Spinal cord (tissue), 10 donors: ENCODE measurements around the gene ECHDC3. TPM values are rescaled to one million over a fixed set of nuclear protein-coding genes. Genes with fewer than 3 reads are reported as not detected.
A peak's percentile ranks its signal among the peaks of the same experiment; 100 is the strongest.

ENCODE experiments used
- DNase-seq, 6 donors: peaks; one replicate each; pipeline versions ENCODE4 v3.0.0 to v3.0.0-alpha.2; 2013 to 2015; ENCODE audit warnings: low spot score in 6 of 6, low read depth in 4 of 6
- H3K27ac ChIP-seq: one replicate; pipeline ENCODE4 v1.5.1; 2013; ENCODE audit warnings: low read depth, low read length, control low read depth
- H3K27me3 ChIP-seq: one replicate; pipeline ENCODE4 v1.6.1; 2013; ENCODE audit warnings: low read length; ENCODE audit not compliant: control insufficient read depth, insufficient read depth
- H3K36me3 ChIP-seq: one replicate; pipeline ENCODE4 v1.6.1; 2013; ENCODE audit warnings: low read length; ENCODE audit not compliant: control insufficient read depth, insufficient read depth
- H3K4me1 ChIP-seq: one replicate; pipeline ENCODE4 v1.6.1; 2013; ENCODE audit warnings: low read length; ENCODE audit not compliant: control insufficient read depth, insufficient read depth
- H3K4me3 ChIP-seq: one replicate; pipeline ENCODE4 v1.5.1; 2013; ENCODE audit warnings: low read depth, low read length, control low read depth
- H3K9me3 ChIP-seq: one replicate; pipeline ENCODE4 v1.6.1; 2013; ENCODE audit warnings: low read length; ENCODE audit not compliant: control insufficient read depth, insufficient read depth
- WGBS: methylation state at CpG from one replicate; pipeline ENCODE4 v1.1.5; 2013; ENCODE audit warnings: missing lambda C conversion rate; ENCODE audit not compliant: insufficient coverage; 5-methylcytosine and 5-hydroxymethylcytosine counted together
- polyA plus RNA-seq, 2 donors: library from polyadenylated mRNA; unstranded; fragments of 120-200 nt; gene quantifications; one replicate each; pipeline ENCODE4 v1.2.1, GENCODE V29; 2013; ENCODE audit not compliant: insufficient read length in 2 of 2
- total RNA-seq, 2 donors: library from RNA; depleted of rRNA in 1 of 2; stranded (reverse); fragments of 120-200 nt in 1 of 2; fragments of >200 nt in 1 of 2; gene quantifications; one replicate each; pipeline versions ENCODE4 v1.2.3 to v1.2.4, GENCODE V29; 2013 to 2014
- donor health status: healthy.

The ECHDC3 gene
- total and polyA plus RNA-seq, 4 donors, result 1.9 to 5.9 (median 2.8) TPM

GRCh38 chr10:11787846-11788245, 45.7 kb downstream of the ECHDC3 start:
- Histone ChIP-seq H3K4me1 (no peaks in the 10 kb centered on the region), H3K4me3 (no peak overlapping the region), H3K9me3 (no peaks in the 10 kb centered on the region), H3K27ac (no peak overlapping the region), H3K36me3 (no peaks in the 10 kb centered on the region), H3K27me3 (no peaks in the 10 kb centered on the region)
- 80% methylated on average over 7 of the region's 10 CpGs for WGBS
- DNase-seq, result no peak

GRCh38 chr10:11789306-11789705, 47.1 kb downstream of the ECHDC3 start:
- H3K4me1 ChIP-seq, result no peaks in the 10 kb centered on the region
- H3K36me3 ChIP-seq, result no peaks in the 10 kb centered on the region
- no peak overlapping the region for H3K27ac ChIP-seq
- DNase-seq, result peak in 1 of 6 donors; percentile 18
- no peaks in the 10 kb centered on the region for H3K27me3 ChIP-seq
- WGBS, result 80% methylated on average over 1 of the region's 2 CpGs
- no peaks in the 10 kb centered on the region for H3K9me3 ChIP-seq
- no peak overlapping the region for H3K4me3 ChIP-seq

- no peaks in the 10 kb centered on the region for H3K9me3 ChIP-seq
- no peak for DNase-seq
- no peaks in the 10 kb centered on the region for H3K36me3 ChIP-seq
- H3K27me3 ChIP-seq, result no peaks in the 10 kb centered on the region
- WGBS, result 90% methylated on average over 7 of the region's 8 CpGs
- H3K27ac ChIP-seq, result no peak overlapping the region
- H3K4me1 ChIP-seq, result no peaks in the 10 kb centered on the region
- H3K4me3 ChIP-seq, result no peak overlapping the region
These were observed 47.8 kb downstream of the ECHDC3 start for GRCh38 chr10:11789956-11790355.

GRCh38 chr10:11793762-11794479, 51.7 kb downstream of the ECHDC3 start:
- Histone ChIP-seq H3K27ac (no peak overlapping the region), H3K9me3 (peaks cover 1% of the 10 kb centered on the region)

GRCh38 chr10:11794566-11794965, 52.4 kb downstream of the ECHDC3 start:
- no peak for DNase-seq
- WGBS, result 92% methylated on average over 5 of the region's 5 CpGs
- no peak overlapping the region for H3K4me3 ChIP-seq
- H3K27ac ChIP-seq, result no peak overlapping the region
- peaks cover 1% of the 10 kb centered on the region for H3K9me3 ChIP-seq
- H3K27me3 ChIP-seq, result no peaks in the 10 kb centered on the region
- H3K4me1 ChIP-seq, result peaks cover 5% of the 10 kb centered on the region
- H3K36me3 ChIP-seq, result no peaks in the 10 kb centered on the region

More at GRCh38 chr10:11793762-11794479, 51.7 kb downstream of the ECHDC3 start:
- Histone ChIP-seq H3K4me1 (no peaks in the 10 kb centered on the region), H3K27me3 (no peaks in the 10 kb centered on the region), H3K36me3 (no peaks in the 10 kb centered on the region), H3K4me3 (no peak overlapping the region)
- DNase-seq, result no peak
- WGBS, result 87% methylated on average over 11 of the region's 12 CpGs

- Histone ChIP-seq H3K4me3 (no peak overlapping the region), H3K27ac (no peak overlapping the region), H3K9me3 (peaks cover 1% of the 10 kb centered on the region), H3K27me3 (no peaks in the 10 kb centered on the region), H3K36me3 (no peaks in the 10 kb centered on the region), H3K4me1 (peaks cover 8% of the 10 kb centered on the region)
- DNase-seq, result no peak
- whole genome bisulfite sequencing, result 94% methylated on average over 19 of the region's 25 CpGs
These were observed 53.1 kb downstream of the ECHDC3 start for GRCh38 chr10:11795101-11795920.

GRCh38 chr10:11796474-11796873, 54.3 kb downstream of the ECHDC3 start:
- DNase-seq, result peak in 1 of 6 donors; percentile 43
- Histone ChIP-seq H3K27me3 (no peaks in the 10 kb centered on the region), H3K9me3 (peaks cover 1% of the 10 kb centered on the region), H3K4me1 (peaks cover 8% of the 10 kb centered on the region), H3K4me3 (no peak overlapping the region), H3K36me3 (no peaks in the 10 kb centered on the region), H3K27ac (no peak overlapping the region)
- 83% methylated on average over 1 of the region's 2 CpGs for WGBS

GRCh38 chr10:11797281-11797680, 55.1 kb downstream of the ECHDC3 start:
- Histone ChIP-seq H3K9me3 (peaks cover 1% of the 10 kb centered on the region), H3K4me1 (peaks cover 8% of the 10 kb centered on the region), H3K27me3 (no peaks in the 10 kb centered on the region), H3K4me3 (no peak overlapping the region), H3K36me3 (no peaks in the 10 kb centered on the region), H3K27ac (no peak overlapping the region)
- DNase-seq, result no peak
- WGBS, result 90% methylated on average over 2 of the region's 10 CpGs

- no peak overlapping the region for H3K27ac ChIP-seq
- H3K9me3 ChIP-seq, result peaks cover 1% of the 10 kb centered on the region
- H3K4me1 ChIP-seq, result peaks cover 8% of the 10 kb centered on the region
- 92% methylated on average over 4 of the region's 12 CpGs for WGBS
- DNase-seq, result peak in 1 of 6 donors; percentile 9
- H3K36me3 ChIP-seq, result no peaks in the 10 kb centered on the region
- H3K4me3 ChIP-seq, result no peak overlapping the region
- no peaks in the 10 kb centered on the region for H3K27me3 ChIP-seq
These were observed 55.9 kb downstream of the ECHDC3 start for GRCh38 chr10:11797847-11798633.
